Smooth muscle cell (in vitro differentiated cells): ENCODE measurements around the gene KIF5C. TPM values are rescaled to one million over a fixed set of nuclear protein-coding genes. Genes with fewer than 3 reads are reported as not detected.

Experiments
- DNase-seq: peaks from one replicate; lab custom pipeline; 2025; ENCODE audit not compliant: unreplicated experiment; lab: John Stamatoyannopoulos, UW
- H2AFZ ChIP-seq: fragments of 200-600 bp; sonication (generic); 2 replicates; pipeline ENCODE4 v1.6.0; 2016; ENCODE audit warnings: antibody characterized with exemption, low read depth, mild to moderate bottlenecking
- H3F3A ChIP-seq: fragments of 200-600 bp; sonication (generic); 2 replicates; pipeline ENCODE4 v1.6.0; 2017; ENCODE audit warnings: antibody characterized with exemption, low read depth
- H3K27ac ChIP-seq: fragments of 200-600 bp; sonication (generic); 2 replicates; pipeline ENCODE4 v1.5.1; 2016; ENCODE audit warnings: low read depth, mild to moderate bottlenecking
- H3K27me3 ChIP-seq: fragments of 200-600 bp; sonication (generic); 2 replicates; pipeline ENCODE4 v1.6.1; 2016; ENCODE audit warnings: low read depth, mild to moderate bottlenecking
- H3K36me3 ChIP-seq: fragments of 200-600 bp; sonication (generic); 2 replicates; pipeline ENCODE4 v1.5.1; 2016; ENCODE audit warnings: low read depth
- H3K4me1 ChIP-seq: fragments of 200-600 bp; sonication (generic); 2 replicates; pipeline ENCODE4 v1.5.1; 2016; ENCODE audit warnings: low read depth
- H3K4me2 ChIP-seq: fragments of 200-600 bp; sonication (generic); 2 replicates; pipeline ENCODE4 v1.6.0; 2016; ENCODE audit warnings: mild to moderate bottlenecking
- H3K4me3 ChIP-seq: fragments of 200-600 bp; sonication (generic); 2 replicates; pipeline ENCODE4 v1.5.1; 2016; ENCODE audit warnings: mild to moderate bottlenecking
- H3K79me2 ChIP-seq: fragments of 200-600 bp; sonication (generic); 2 replicates; pipeline ENCODE4 v1.6.0; 2016; ENCODE audit warnings: low read depth, mild to moderate bottlenecking
- H3K9ac ChIP-seq: fragments of 200-600 bp; sonication (generic); 2 replicates; pipeline ENCODE4 v1.6.0; 2016; ENCODE audit warnings: low read depth
- H3K9me3 ChIP-seq: fragments of 200-600 bp; sonication (generic); replicated peaks from 2 replicates; pipeline ENCODE4 v1.5.1; 2016; ENCODE audit warnings: low read depth
- H4K20me1 ChIP-seq: fragments of 200-600 bp; sonication (generic); 2 replicates; pipeline ENCODE4 v1.6.0; 2016; ENCODE audit warnings: low read depth
- CTCF ChIP-seq: fragments of 200-600 bp; sonication (generic); IDR thresholded peaks from 2 replicates; pipeline ENCODE4 v1.5.1; 2017; ENCODE audit warnings: borderline replicate concordance, mild to moderate bottlenecking, antibody characterized with exemption; ENCODE audit not compliant: insufficient read depth, poor library complexity, severe bottlenecking
- WGBS: methylation state at CpG from one replicate; pipeline ENCODE4 v1.1.7; 2016; ENCODE audit warnings: low lambda C conversion rate; 5-methylcytosine and 5-hydroxymethylcytosine counted together
- polyA plus RNA-seq: library from polyadenylated mRNA; unstranded; fragments of >200 nt; fragmentation: Nextera tagmentation; extraction: Ambion mirVana; gene quantifications from 2 replicates; pipeline ENCODE4 v1.2.1, GENCODE V29; 2016
- total RNA-seq: library from RNA; depleted of rRNA; stranded (reverse); fragments of >200 nt; gene quantifications from 2 replicates; pipeline ENCODE4 v1.2.3, GENCODE V29; 2014

Gene KIF5C
- total and polyA plus RNA-seq, 2 experiments from 2014 or later, result 0.09 to 1.4 TPM

- no peak for TF ChIP-seq CTCF
- no peaks in the 10 kb centered on the region for H4K20me1 ChIP-seq
- no peaks in the 10 kb centered on the region for H3K36me3 ChIP-seq
- H3K9me3 ChIP-seq, result no peaks in the 10 kb centered on the region
- no peak overlapping the region for H3K27ac ChIP-seq
- H3K9ac ChIP-seq, result no peak overlapping the region
- no peak for DNase-seq
- H2AFZ ChIP-seq, result no peak overlapping the region
- 92% methylated on average over 3 of the region's 3 CpGs for WGBS
- no peak overlapping the region for H3K4me3 ChIP-seq
- H3K4me1 ChIP-seq, result peaks cover 9% of the 10 kb centered on the region
- no peaks in the 10 kb centered on the region for H3K27me3 ChIP-seq
- H3F3A ChIP-seq, result no peaks in the 10 kb centered on the region
- H3K79me2 ChIP-seq, result no peaks in the 10 kb centered on the region
- no peak overlapping the region for H3K4me2 ChIP-seq
These were observed 96.5 kb downstream of the KIF5C start for GRCh38 chr2:148971547-148971946.

- Histone ChIP-seq H3K79me2 (no peaks in the 10 kb centered on the region), H3K9me3 (no peaks in the 10 kb centered on the region), H4K20me1 (no peaks in the 10 kb centered on the region), H2AFZ (no peak overlapping the region), H3K36me3 (no peaks in the 10 kb centered on the region), H3K4me2 (no peak overlapping the region), H3F3A (no peaks in the 10 kb centered on the region), H3K4me3 (no peak overlapping the region), H3K9ac (no peak overlapping the region), H3K27ac (no peak overlapping the region), H3K4me1 (peaks cover under 1% of the 10 kb centered on the region), H3K27me3 (no peaks in the 10 kb centered on the region)
- TF ChIP-seq CTCF, result no peak
- no peak for DNase-seq
These were observed 99.1 kb downstream of the KIF5C start for GRCh38 chr2:148974095-148974494.

GRCh38 chr2:148978026-148978685, 103.1 kb downstream of the KIF5C start:
- Histone ChIP-seq H4K20me1 (no peaks in the 10 kb centered on the region), H3F3A (no peaks in the 10 kb centered on the region), H3K4me1 (peaks cover 4% of the 10 kb centered on the region), H3K36me3 (no peaks in the 10 kb centered on the region), H3K27me3 (no peaks in the 10 kb centered on the region), H3K27ac (no peak overlapping the region), H3K79me2 (no peaks in the 10 kb centered on the region), H3K9ac (no peak overlapping the region), H3K4me3 (no peak overlapping the region), H3K4me2 (no peak overlapping the region), H2AFZ (no peak overlapping the region), H3K9me3 (no peaks in the 10 kb centered on the region)
- TF ChIP-seq CTCF, result no peak
- WGBS, result 88% methylated on average over 7 of the region's 7 CpGs
- DNase-seq, result no peak

- WGBS, result 48% methylated on average over 2 of the region's 2 CpGs
- Histone ChIP-seq H3K79me2 (no peaks in the 10 kb centered on the region), H3K9ac (no peak overlapping the region), H3K4me3 (no peak overlapping the region), H3F3A (no peaks in the 10 kb centered on the region), H3K9me3 (no peaks in the 10 kb centered on the region), H3K36me3 (no peaks in the 10 kb centered on the region), H4K20me1 (no peaks in the 10 kb centered on the region), H2AFZ (no peak overlapping the region), H3K4me2 (no peak overlapping the region), H3K4me1 (peaks cover 4% of the 10 kb centered on the region), H3K27me3 (no peaks in the 10 kb centered on the region), H3K27ac (no peak overlapping the region)
- TF ChIP-seq CTCF, result no peak
- DNase-seq, result no peak
These were observed 103.7 kb downstream of the KIF5C start for GRCh38 chr2:148978706-148979105.
